Activated CD8-positive, alpha-beta T cell treated with anti-CD3 and anti-CD28 coated beads, Interleukin-2, amount 10 ng/mL, durations not matched to agents 7 days and 5 days (primary cell): ENCODE results near the gene MARF1. TPM values are rescaled to one million over a fixed set of nuclear protein-coding genes. Genes with fewer than 3 reads are reported as not detected.

ENCODE experiments used
- ATAC-seq: fragments of 150-1000 bp; cut with Tn5 transposase; one replicate; pipeline ENCODE4 v1.10.0; 2021; ENCODE audit warnings: moderate library complexity
- CTCF ChIA-PET: fragments of 350-600 bp; sonication (Branson Sonifier 250); formaldehyde crosslinking; loops from one replicate; lab custom pipeline; 2021; ENCODE audit warnings: antibody characterized with exemption; lab: Charles Lee
- POLR2A ChIA-PET: fragments of 350-600 bp; sonication (Branson Sonifier 250); formaldehyde crosslinking; loops from one replicate; lab custom pipeline; 2021; ENCODE audit warnings: antibody characterized with exemption; lab: Charles Lee
- DNase-seq: peaks from one replicate; pipeline ENCODE4 v3.0.0-alpha.2; 2020
- H3K27ac Mint-ChIP-seq: one replicate; pipeline ENCODE4 v1.8.0; 2021; ENCODE audit warnings: mild to moderate bottlenecking, mixed read lengths
- H3K27me3 Mint-ChIP-seq: one replicate; pipeline ENCODE4 v1.8.0; 2021; ENCODE audit warnings: low read depth, mixed read lengths
- H3K36me3 Mint-ChIP-seq: one replicate; pipeline ENCODE4 v1.8.0; 2021; ENCODE audit warnings: low read depth, mixed read lengths
- H3K4me1 Mint-ChIP-seq: one replicate; pipeline ENCODE4 v1.8.0; 2021; ENCODE audit warnings: low read depth, mixed read lengths
- H3K4me3 Mint-ChIP-seq: one replicate; pipeline ENCODE4 v1.8.0; 2021; ENCODE audit warnings: mild to moderate bottlenecking, mixed read lengths
- H3K9me3 Mint-ChIP-seq: one replicate; pipeline ENCODE4 v1.8.0; 2022; ENCODE audit warnings: mixed read lengths; ENCODE audit not compliant: insufficient read depth
- total RNA-seq, 2 experiments: library from RNA; stranded (reverse); gene quantifications; one replicate each; pipeline ENCODE4 v1.2.3, GENCODE V29; 2021

Gene MARF1
- total RNA-seq, 2 experiments from 2014 or later, result 62.7 to 64.5 TPM

DNA sequence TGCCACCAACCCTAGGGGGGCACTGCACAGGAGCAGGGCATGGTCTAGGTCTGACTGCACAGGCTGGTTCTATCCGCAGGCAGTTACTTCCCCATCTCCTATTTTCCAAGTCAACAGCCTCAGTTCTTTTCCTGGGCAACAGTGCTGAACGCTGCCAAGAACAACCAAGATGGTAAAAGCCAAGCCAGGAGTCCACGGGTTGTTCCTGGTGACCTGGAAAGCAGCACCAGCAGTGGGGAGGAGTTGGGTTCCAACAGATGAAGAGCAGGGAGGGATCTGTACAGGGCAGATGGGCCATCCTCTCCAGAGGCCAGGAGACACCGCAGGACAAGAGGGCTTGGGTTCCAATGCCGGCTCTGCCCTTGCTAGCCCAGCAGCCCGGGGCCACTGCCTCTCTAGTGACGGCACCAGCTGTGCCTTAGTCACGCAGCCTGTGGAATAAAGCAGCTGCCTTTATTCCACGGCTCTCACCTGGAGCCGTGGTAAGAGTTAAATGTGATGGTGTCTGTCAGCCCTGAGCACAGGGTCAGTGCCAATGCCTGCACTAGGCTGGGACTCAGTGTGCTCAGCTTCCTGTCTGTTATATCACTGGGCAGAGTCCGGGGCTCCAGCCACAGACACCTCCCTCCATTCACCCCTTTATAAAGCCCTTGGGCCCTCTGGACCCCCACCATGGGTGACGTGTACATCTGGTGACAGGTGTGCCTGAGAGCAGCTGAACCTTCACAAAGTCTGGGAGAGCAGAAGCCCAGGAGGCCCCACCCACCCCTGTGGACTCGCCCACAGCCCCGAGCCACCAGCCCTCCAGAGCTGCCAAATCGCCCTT lies 44.9 kb downstream of the MARF1 start:
- no peaks in the 10 kb centered on the region for H3K9me3 Mint-ChIP-seq
- peak overlapping the region; percentile 51 for H3K27ac Mint-ChIP-seq
- no peak for ATAC-seq
- no peak overlapping the region for H3K4me3 Mint-ChIP-seq
- CTCF ChIA-PET, result no interaction called here
- no peak for DNase-seq
- peaks cover 79% of the 10 kb centered on the region for H3K36me3 Mint-ChIP-seq
- POLR2A ChIA-PET, result no interaction called here
- peaks cover 14% of the 10 kb centered on the region for H3K4me1 Mint-ChIP-seq
- H3K27me3 Mint-ChIP-seq, result no peaks in the 10 kb centered on the region

GRCh38 chr16:15597135-15597534 lies 45.8 kb downstream of the MARF1 start:
- Mint-ChIP-seq H3K9me3 (no peaks in the 10 kb centered on the region), H3K4me1 (peaks cover 19% of the 10 kb centered on the region), H3K27me3 (no peaks in the 10 kb centered on the region), H3K36me3 (peaks cover 74% of the 10 kb centered on the region), H3K4me3 (no peak overlapping the region), H3K27ac (peak overlapping the region; percentile 51)
- CTCF ChIA-PET, result interaction anchor here (0.7 to 1.3 kb wide), 3 partner anchors 33 to 169 kb away, joined by 3 to 5 read pairs (median 3); partner anchors contain the start of gene MARF1
- DNase-seq (no peak), ATAC-seq (no peak)
- POLR2A ChIA-PET, result no interaction called here

GRCh38 chr16:15594711-15595320 lies 48.1 kb downstream of the MARF1 start:
- H3K27me3 Mint-ChIP-seq, result no peaks in the 10 kb centered on the region
- POLR2A ChIA-PET, result no interaction called here
- ATAC-seq (no peak), DNase-seq (no peak)
- no peaks in the 10 kb centered on the region for H3K9me3 Mint-ChIP-seq
- peaks cover 37% of the 10 kb centered on the region for H3K4me1 Mint-ChIP-seq
- H3K27ac Mint-ChIP-seq, result no peak overlapping the region
- no peak overlapping the region for H3K4me3 Mint-ChIP-seq
- CTCF ChIA-PET, result no interaction called here
- H3K36me3 Mint-ChIP-seq, result peaks cover 59% of the 10 kb centered on the region

DNA sequence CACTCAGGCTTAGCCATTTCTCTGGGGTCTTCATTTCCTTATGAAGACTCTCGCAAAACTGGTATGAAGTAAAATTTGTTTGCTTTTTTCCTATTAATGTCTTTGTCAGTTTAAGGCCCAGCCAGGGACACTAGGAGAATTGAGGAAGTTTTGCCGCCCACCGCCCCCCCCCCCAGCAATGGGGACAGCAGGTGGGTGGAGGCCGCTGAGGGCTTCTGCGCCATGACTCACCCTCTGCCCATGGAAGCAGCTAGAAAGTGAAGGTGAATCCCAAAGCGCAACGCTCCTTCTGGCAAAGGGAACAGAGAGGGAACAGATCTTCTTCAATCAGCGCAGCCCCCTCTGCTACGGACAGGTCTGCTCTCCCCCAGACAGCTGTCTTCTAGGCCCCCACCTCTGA lies 49.7 kb downstream of the MARF1 start:
- no peak for ATAC-seq
- Mint-ChIP-seq H3K36me3 (peaks cover 62% of the 10 kb centered on the region), H3K4me3 (no peak overlapping the region), H3K9me3 (no peaks in the 10 kb centered on the region), H3K27me3 (no peaks in the 10 kb centered on the region), H3K27ac (peak overlapping the region; percentile 48), H3K4me1 (peaks cover 44% of the 10 kb centered on the region)
- ChIA-PET POLR2A (no interaction called here), CTCF (no interaction called here)
- DNase-seq, result no peak

DNA sequence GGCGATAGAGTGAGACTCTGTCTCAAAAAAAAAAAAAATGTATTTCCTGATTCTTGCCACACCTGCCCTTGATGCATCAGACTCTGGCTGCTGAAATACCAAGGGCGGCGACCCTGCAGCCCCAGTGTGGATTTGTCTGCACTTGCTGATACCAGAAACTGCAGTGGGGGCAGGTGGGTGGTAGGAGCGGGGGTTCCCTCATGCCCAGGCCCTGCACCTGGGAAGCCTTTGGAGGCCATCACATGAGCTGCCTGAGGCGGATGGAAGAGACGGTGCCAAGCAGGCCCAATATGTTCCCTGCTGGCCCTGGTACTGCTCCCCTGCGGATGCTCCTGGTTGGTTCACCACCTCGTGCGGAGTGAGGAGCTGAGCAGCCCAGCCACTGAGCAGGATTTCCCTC lies 50.6 kb downstream of the MARF1 start:
- CTCF ChIA-PET, result no interaction called here
- ATAC-seq (no peak), DNase-seq (no peak)
- POLR2A ChIA-PET, result no interaction called here
- H3K36me3 Mint-ChIP-seq, result peaks cover 66% of the 10 kb centered on the region
- peaks cover 2% of the 10 kb centered on the region for H3K9me3 Mint-ChIP-seq
- peaks cover 44% of the 10 kb centered on the region for H3K4me1 Mint-ChIP-seq
- no peaks in the 10 kb centered on the region for H3K27me3 Mint-ChIP-seq
- peak overlapping the region; percentile 74 for H3K27ac Mint-ChIP-seq
- H3K4me3 Mint-ChIP-seq, result no peak overlapping the region

DNA sequence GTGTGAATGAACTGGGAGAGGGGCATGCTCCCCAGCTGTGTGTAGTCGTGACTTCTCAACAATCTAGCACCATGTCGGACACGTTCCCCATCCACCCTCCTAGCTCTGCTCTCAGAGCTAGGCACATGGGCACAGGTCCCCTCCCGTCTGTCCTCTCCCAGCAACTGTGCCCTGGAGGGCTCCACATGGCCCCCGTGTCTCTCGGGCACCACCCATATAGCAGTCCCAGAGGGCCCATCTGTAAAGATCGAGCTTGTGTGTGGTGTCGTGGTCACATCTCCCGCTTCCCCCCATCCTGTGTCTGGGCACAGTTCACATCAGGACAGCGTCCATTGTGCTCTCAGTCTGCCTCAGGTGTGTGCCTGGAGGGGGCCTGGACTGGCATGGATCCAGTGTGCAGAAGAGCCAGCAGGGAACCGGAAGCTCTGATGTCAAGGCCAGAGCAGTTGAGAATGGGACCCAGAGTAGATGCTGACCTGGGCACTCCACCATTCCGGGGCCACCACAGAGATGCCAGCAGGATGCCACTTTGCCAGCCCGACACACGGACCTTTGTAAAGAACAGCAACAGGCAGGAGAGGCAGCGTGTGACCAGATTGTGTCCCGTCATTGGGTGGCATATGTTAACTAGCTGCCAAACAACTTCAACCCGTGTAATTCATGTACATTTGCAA lies 55.7 kb downstream of the MARF1 start:
- H3K9me3 Mint-ChIP-seq, result peaks cover 23% of the 10 kb centered on the region
- DNase-seq (no peak), ATAC-seq (no peak)
- H3K36me3 Mint-ChIP-seq, result peaks cover 53% of the 10 kb centered on the region
- no peaks in the 10 kb centered on the region for H3K27me3 Mint-ChIP-seq
- no peak overlapping the region for H3K4me3 Mint-ChIP-seq
- H3K27ac Mint-ChIP-seq, result no peak overlapping the region
- POLR2A ChIA-PET, result interaction anchor here (1.2 kb wide), 1 partner anchor 55 kb away, joined by 4 read pairs; the partner anchor contains the start of gene MARF1
- CTCF ChIA-PET, result no interaction called here
- peaks cover 29% of the 10 kb centered on the region for H3K4me1 Mint-ChIP-seq

- H3K36me3 Mint-ChIP-seq, result peaks cover 53% of the 10 kb centered on the region
- ChIA-PET CTCF (no interaction called here), POLR2A (interaction anchor here (1.2 kb wide), 1 partner anchor 56 kb away, joined by 4 read pairs; the partner anchor contains the start of gene MARF1)
- no peak overlapping the region for H3K4me3 Mint-ChIP-seq
- no peaks in the 10 kb centered on the region for H3K27me3 Mint-ChIP-seq
- peaks cover 23% of the 10 kb centered on the region for H3K9me3 Mint-ChIP-seq
- peaks cover 26% of the 10 kb centered on the region for H3K4me1 Mint-ChIP-seq
- ATAC-seq (no peak), DNase-seq (no peak)
- H3K27ac Mint-ChIP-seq, result no peak overlapping the region
Measured at GRCh38 chr16:15586716-15587115, 56.2 kb downstream of the MARF1 start.

GRCh38 chr16:15585956-15586355 lies 57.0 kb downstream of the MARF1 start:
- POLR2A ChIA-PET, result interaction anchor here (0.7 kb wide), 1 partner anchor 150 kb away, joined by 3 read pairs; no protein-coding TSS in a partner anchor
- Mint-ChIP-seq H3K36me3 (peaks cover 50% of the 10 kb centered on the region), H3K4me3 (no peak overlapping the region), H3K4me1 (peaks cover 23% of the 10 kb centered on the region), H3K9me3 (peaks cover 23% of the 10 kb centered on the region), H3K27ac (peak overlapping the region; percentile 6), H3K27me3 (no peaks in the 10 kb centered on the region)
- CTCF ChIA-PET, result interaction anchor here (0.7 kb wide), 1 partner anchor 14 kb away, joined by 3 read pairs; no protein-coding TSS in a partner anchor
- DNase-seq, result no peak
- no peak for ATAC-seq

DNA sequence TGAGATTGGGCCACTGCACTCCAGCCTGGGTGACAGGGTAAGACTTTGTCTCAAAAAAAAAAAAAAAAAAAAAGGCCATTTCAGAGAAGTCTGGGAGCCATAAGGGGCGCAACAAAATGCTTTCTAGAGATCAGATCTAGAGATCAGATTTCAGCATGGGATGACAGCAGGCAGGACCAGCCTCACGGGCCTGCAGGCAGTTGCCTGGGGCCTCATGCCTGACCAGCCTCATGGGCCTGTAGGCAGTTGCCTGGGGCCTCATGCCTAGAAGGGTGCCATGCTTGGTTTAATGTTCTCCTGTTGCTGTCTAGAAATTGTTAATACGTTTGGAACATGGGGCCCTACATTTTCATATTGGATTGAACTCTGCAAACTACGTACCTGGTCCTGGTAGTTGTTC lies 59.4 kb downstream of the MARF1 start:
- H3K27ac Mint-ChIP-seq, result no peak overlapping the region
- H3K4me1 Mint-ChIP-seq, result peaks cover 5% of the 10 kb centered on the region
- ChIA-PET CTCF (no interaction called here), POLR2A (no interaction called here)
- H3K36me3 Mint-ChIP-seq, result peaks cover 36% of the 10 kb centered on the region
- DNase-seq (no peak), ATAC-seq (no peak)
- H3K4me3 Mint-ChIP-seq, result no peak overlapping the region
- no peaks in the 10 kb centered on the region for H3K27me3 Mint-ChIP-seq
- H3K9me3 Mint-ChIP-seq, result peaks cover 23% of the 10 kb centered on the region

- Mint-ChIP-seq H3K36me3 (peaks cover 17% of the 10 kb centered on the region), H3K9me3 (peaks cover 11% of the 10 kb centered on the region), H3K4me1 (peaks cover 5% of the 10 kb centered on the region), H3K4me3 (no peak overlapping the region), H3K27ac (peak overlapping the region; percentile 20), H3K27me3 (no peaks in the 10 kb centered on the region)
- ChIA-PET CTCF (no interaction called here), POLR2A (interaction anchor here (0.8 kb wide), 1 partner anchor 9 kb away, joined by 3 read pairs; no protein-coding TSS in a partner anchor)
- DNase-seq, result no peak
- no peak for ATAC-seq
Measured at GRCh38 chr16:15581127-15581815, 61.7 kb downstream of the MARF1 start.

DNA sequence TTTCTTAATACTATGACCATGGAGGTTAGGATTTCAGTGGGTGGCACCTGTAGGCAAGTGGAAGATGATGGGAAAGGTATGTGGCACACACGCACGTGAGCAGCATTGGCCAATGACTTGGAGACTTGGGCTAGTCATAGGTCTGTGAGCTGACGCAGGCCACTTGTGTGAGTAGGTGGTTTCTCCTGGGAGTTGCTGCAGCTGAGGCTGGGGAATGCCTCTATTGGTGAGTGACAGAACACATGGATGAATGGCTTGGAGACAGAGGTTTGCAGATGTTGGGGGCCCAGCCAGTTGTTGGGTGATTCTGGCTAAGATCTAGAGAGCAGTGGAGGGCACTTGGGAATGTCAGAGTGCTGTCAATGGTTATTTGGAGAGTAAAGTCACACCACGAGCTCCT lies 64.1 kb downstream of the MARF1 start:
- Mint-ChIP-seq H3K9me3 (no peaks in the 10 kb centered on the region), H3K36me3 (peaks cover 3% of the 10 kb centered on the region), H3K4me3 (no peak overlapping the region), H3K27me3 (no peaks in the 10 kb centered on the region), H3K27ac (no peak overlapping the region), H3K4me1 (peaks cover 5% of the 10 kb centered on the region)
- POLR2A ChIA-PET, result no interaction called here
- CTCF ChIA-PET, result no interaction called here
- ATAC-seq (no peak), DNase-seq (no peak)
